HG03460 (cell line): ENCODE data around the gene NPNT.

Source experiments
- ATAC-seq: cut with Tn5 transposase; IDR thresholded peaks from one replicate; pipeline ENCODE4 v1.9.1; 2021; ENCODE audit not compliant: unreplicated experiment

The NPNT gene

GRCh38 chr4:105912633-105913032, 17.4 kb downstream of the NPNT start:
- no peak for ATAC-seq

GRCh38 chr4:105917171-105917685, 22.0 kb downstream of the NPNT start:
- no peak for ATAC-seq

DNA sequence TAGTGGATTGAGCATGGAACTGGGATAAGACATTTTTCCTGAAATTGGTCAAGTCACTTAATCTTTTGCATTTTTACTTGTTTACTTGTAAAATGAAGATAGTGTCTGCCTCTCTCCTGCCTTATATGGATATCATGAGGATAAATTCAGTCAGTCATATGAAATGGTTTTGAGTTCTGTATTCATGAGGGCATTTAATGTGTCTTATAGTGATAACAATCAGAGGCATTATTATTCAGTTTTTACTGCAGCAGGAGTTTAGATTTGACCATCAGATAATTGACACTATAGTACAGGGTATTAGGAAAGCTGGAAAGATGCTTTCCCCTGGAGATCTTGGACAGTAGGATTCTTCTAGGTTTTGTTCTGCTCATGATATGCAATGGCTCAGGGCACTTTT, 26.0 kb downstream of the NPNT start:
- ATAC-seq = no peak

GRCh38 chr4:105923497-105924238, 28.4 kb downstream of the NPNT start:
- ATAC-seq = no peak

- no peak for ATAC-seq
Measured at GRCh38 chr4:105924341-105924740, 29.1 kb downstream of the NPNT start.

- ATAC-seq = no peak
Measured at GRCh38 chr4:105930698-105931097, 35.4 kb downstream of the NPNT start.

- no peak for ATAC-seq
Measured at GRCh38 chr4:105933083-105933482, 37.8 kb downstream of the NPNT start.

DNA sequence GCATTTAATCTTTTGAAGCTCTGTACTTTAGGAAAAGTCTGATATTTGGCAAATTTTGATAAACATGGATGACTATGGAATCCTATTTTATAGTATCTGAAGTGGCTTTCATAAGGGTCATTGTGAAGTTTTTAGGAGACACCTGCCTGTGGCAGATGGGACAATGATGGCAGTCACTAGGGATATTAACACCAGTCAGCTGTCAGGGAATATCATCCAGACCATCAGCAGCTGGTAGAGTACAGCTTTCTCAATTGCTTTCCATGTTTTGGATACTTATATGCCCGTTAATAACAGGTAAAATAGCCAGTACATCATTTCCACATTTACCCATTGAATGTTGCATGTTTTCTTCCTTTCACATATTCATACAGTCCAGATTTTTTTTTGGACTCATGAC, 39.1 kb downstream of the NPNT start:
- no peak for ATAC-seq

DNA sequence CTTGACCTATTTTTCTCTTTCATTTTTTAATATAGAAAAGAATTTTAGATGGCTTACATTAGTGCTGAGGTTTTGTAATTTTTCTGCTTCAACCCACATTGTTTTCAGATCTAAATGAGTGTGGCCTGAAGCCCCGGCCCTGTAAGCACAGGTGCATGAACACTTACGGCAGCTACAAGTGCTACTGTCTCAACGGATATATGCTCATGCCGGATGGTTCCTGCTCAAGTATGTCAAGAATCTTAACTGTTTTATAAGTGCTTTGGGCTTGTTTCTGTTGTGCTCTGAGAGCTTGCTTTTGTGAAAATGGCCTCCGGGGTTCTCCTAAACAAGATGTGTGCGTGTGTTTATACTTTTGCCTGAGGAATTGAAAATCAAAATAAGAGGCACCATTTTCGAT, 41.6 kb downstream of the NPNT start:
- ATAC-seq = no peak

DNA sequence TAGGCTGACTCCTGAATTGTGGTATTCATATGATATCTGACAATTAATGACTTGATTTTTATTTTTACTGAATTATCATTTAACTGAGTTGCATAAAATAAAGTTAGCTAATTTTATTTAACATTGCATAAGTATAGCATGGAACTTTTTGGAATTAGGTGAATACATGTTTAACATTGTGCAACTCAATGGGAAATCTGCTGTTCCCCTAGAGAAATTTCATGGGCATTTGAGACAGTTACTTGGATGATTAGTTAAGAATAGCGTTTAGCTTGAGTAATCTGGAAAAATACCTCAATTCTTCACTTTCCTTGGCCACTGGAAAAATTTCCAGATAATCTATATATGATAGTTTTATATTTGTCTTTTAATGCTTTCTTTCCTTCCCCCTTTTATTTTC, 42.5 kb downstream of the NPNT start:
- no peak for ATAC-seq

- ATAC-seq = no peak
Measured at GRCh38 chr4:105943234-105943633, 48.0 kb downstream of the NPNT start.

GRCh38 chr4:105944540-105944939, 49.3 kb downstream of the NPNT start:
- no peak for ATAC-seq

GRCh38 chr4:105946771-105947170, 51.5 kb downstream of the NPNT start:
- ATAC-seq = no peak

- no peak for ATAC-seq
Measured at GRCh38 chr4:105950701-105951100, 55.4 kb downstream of the NPNT start.

GRCh38 chr4:105951198-105951597, 55.9 kb downstream of the NPNT start:
- ATAC-seq = no peak

DNA sequence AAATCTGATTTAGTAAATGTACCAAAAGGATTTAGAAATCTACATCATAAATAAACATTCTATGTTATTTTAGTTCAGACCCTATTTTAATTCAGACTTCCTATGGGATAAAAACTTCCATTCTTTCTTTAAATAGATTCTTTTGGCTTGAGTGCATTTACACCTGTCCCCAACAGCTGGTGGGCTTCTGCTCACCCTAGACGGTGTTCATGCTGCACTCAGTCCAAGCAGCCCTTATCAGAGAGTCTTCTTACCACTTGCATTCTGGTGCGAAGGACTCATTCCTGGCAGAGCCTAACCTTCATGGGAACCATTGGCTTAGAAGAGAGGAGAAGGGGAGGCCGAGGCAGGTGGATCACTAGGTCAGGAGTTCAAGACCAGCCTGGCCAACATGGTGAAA, 57.3 kb downstream of the NPNT start:
- ATAC-seq = no peak

DNA sequence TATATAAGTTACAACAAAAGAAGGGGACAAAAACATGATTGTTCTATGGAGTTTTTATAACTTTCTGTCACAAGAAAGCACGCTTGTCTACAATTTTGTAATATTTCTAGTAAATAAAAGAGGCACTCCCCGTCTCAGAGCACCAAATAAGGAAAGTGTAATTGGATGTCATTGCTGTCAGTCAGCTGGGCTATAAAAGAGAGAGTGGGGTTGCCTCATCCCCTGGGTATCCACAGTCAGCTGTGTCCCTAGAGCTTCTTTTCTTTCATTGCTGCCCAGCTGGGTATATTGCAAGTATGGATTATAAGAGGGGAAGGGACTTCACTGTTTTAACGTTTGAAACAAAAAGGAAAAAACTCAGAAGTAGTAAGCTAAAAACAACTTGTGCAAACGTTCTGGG, 61.3 kb downstream of the NPNT start:
- ATAC-seq = no peak

GRCh38 chr4:105957680-105958079, 62.4 kb downstream of the NPNT start:
- ATAC-seq = no peak

- no peak for ATAC-seq
Measured at GRCh38 chr4:105963461-105964400, 68.5 kb downstream of the NPNT start.

DNA sequence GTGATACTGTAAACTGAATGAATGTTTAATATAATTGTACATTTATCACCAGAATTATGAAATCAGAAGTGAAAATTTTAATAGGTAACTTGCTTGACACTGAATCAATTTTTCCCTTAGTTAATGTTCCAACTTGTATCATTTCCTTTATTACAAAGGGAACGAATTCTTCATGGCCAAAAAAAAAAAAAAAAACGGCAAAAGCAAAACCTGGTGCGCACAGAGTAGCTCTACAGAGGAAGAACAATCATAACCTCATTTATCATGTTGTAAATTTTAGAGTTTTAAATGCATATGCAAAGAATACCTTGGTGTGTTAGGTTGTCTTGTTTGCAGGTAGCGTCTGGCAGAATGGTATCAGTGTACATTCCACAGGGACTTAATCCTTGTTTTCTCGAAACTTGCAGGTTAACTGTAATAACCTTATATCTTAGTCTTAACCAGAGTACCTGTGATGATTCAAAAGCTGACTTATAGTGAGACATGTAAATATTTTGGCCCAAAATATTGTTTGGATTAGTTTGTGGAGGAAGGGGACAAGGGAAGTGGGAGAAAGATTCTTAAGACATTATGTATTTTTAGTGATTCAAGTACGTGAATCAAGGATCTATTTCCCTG, 70.0 kb downstream of the NPNT start:
- no peak for ATAC-seq

DNA sequence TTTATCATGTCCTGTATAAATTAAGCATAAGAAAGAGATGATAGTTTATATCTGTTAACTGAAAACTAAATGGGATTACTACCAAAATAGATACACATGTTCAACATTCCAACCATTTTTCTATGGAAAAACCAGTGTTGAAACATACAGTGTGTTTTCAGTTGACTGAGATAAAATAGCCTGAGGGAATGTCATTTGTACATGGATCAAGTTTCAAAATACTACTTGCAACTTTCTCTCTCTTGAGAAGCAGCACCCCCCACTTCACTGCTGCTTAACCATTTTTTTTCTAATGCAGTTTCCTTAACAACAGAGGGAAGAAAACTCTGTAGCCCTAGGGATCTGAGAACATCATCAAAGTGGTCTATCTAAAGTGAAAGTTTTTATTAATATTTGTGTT, 70.8 kb downstream of the NPNT start:
- ATAC-seq = no peak
